K562 (cell line): ENCODE data around the gene GOLT1A.

Experiments used
- ATF2 ChIP-seq: sonication (generic); formaldehyde crosslinking; IDR thresholded peaks from 2 replicates; pipeline ENCODE4 v1.8.1; 2022; ENCODE audit warnings: missing genetic modification reagents
- ERF ChIP-seq: fragments of 450-650 bp; formaldehyde crosslinking; IDR thresholded peaks from 2 replicates; pipeline ENCODE4 v1.4.0; 2020; ENCODE audit warnings: mild to moderate bottlenecking, mixed read lengths
- FOXP1 ChIP-seq: sonication (generic); formaldehyde crosslinking; IDR thresholded peaks from 2 replicates; pipeline ENCODE4 v1.8.0; 2022; ENCODE audit warnings: mild to moderate bottlenecking, missing genetic modification reagents
- HDAC6 ChIP-seq: IDR thresholded peaks from 2 replicates; pipeline ENCODE4 v1.6.1; 2012; ENCODE audit warnings: low read depth, mild to moderate bottlenecking, control low read depth, inconsistent platforms, low read length, moderate library complexity
- KLF16 ChIP-seq: IDR thresholded peaks from 2 replicates; pipeline ENCODE4 v1.6.1; 2016; ENCODE audit warnings: antibody characterized with exemption
- MTA3 ChIP-seq: fragments of 450-650 bp; formaldehyde crosslinking; IDR thresholded peaks from 2 replicates; pipeline ENCODE4 v1.6.1; 2017; ENCODE audit warnings: mild to moderate bottlenecking, borderline replicate concordance
- NR1H2 ChIP-seq: sonication (generic); formaldehyde crosslinking; IDR thresholded peaks from 2 replicates; pipeline ENCODE4 v1.4.0; 2020; ENCODE audit warnings: mild to moderate bottlenecking, missing genetic modification reagents
- POLR2A ChIP-seq: fragments of 450-650 bp; conservative IDR thresholded peaks from 2 replicates; pipeline ENCODE4 v1.6.1; 2016
- TBP ChIP-seq: optimal IDR thresholded peaks from 2 replicates; pipeline ENCODE3; 2011; ENCODE audit warnings: low read depth, low read length, improper control_type of control experiment
- ZKSCAN1 ChIP-seq: fragments of 150-350 bp; IDR thresholded peaks from 2 replicates; pipeline ENCODE4 v1.6.1; 2016; ENCODE audit warnings: low read depth, low read length
- ZNF274 ChIP-seq: IDR thresholded peaks from 2 replicates; pipeline ENCODE4 v1.6.1; 2011; ENCODE audit warnings: low read depth, mild to moderate bottlenecking, low read length, moderate library complexity, borderline replicate concordance
- ZNF717 ChIP-seq: fragments of 250-450 bp; sonication (Bioruptor Pico); IDR thresholded peaks from 2 replicates; pipeline ENCODE4 v1.5.0; 2021
- ZNF780A ChIP-seq: fragments of 250-450 bp; sonication (Bioruptor Pico); IDR thresholded peaks from 2 replicates; pipeline ENCODE4 v1.5.0; 2021; ENCODE audit warnings: mild to moderate bottlenecking
- TF ChIP-seq, protein P1 (sequence below), 3 experiments: IDR thresholded peaks in 2 of 3; conservative IDR thresholded peaks in 1 of 3; 2 replicates each; pipeline ENCODE4 v1.5.1; 2011 to 2012; ENCODE audit warnings: low read length in 3 of 3, mild to moderate bottlenecking in 3 of 3, control low read depth in 2 of 3, improper control_type of control experiment in 1 of 3, inconsistent platforms in 1 of 3, low read depth in 1 of 3, mixed read lengths in 1 of 3, moderate library complexity in 1 of 3; ENCODE audit not compliant: insufficient read depth in 2 of 3

GRCh38 chr1:204157962-204158361 is 55.8 kb downstream of the GOLT1A start:
- TF ChIP-seq TBP (no peak), KLF16 (no peak), MTA3 (no peak), ZNF717 (CRISPR knock-in tag) (no peak), ERF (no peak), ZNF274 (no peak), FOXP1 (CRISPR knock-in tag) (no peak), ZNF780A (CRISPR knock-in tag) (no peak), HDAC6 (no peak), ZKSCAN1 (no peak), POLR2A (no peak), ATF2 (CRISPR knock-in tag) (no peak), NR1H2 (CRISPR knock-in tag) (no peak)
- TF ChIP-seq, protein P1, sequence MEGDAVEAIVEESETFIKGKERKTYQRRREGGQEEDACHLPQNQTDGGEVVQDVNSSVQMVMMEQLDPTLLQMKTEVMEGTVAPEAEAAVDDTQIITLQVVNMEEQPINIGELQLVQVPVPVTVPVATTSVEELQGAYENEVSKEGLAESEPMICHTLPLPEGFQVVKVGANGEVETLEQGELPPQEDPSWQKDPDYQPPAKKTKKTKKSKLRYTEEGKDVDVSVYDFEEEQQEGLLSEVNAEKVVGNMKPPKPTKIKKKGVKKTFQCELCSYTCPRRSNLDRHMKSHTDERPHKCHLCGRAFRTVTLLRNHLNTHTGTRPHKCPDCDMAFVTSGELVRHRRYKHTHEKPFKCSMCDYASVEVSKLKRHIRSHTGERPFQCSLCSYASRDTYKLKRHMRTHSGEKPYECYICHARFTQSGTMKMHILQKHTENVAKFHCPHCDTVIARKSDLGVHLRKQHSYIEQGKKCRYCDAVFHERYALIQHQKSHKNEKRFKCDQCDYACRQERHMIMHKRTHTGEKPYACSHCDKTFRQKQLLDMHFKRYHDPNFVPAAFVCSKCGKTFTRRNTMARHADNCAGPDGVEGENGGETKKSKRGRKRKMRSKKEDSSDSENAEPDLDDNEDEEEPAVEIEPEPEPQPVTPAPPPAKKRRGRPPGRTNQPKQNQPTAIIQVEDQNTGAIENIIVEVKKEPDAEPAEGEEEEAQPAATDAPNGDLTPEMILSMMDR (IDR thresholded peaks at IDR 0.05 in 2 of 3, conservative IDR thresholded peaks at IDR 0.05 in 1 of 3; ENCODE audit: insufficient read depth in 2 of 3, low read depth in 1 of 3, low read length in 3 of 3) = no peak
